Measurements from ENCODE around the gene TFAP2B.

The TFAP2B gene

DNA sequence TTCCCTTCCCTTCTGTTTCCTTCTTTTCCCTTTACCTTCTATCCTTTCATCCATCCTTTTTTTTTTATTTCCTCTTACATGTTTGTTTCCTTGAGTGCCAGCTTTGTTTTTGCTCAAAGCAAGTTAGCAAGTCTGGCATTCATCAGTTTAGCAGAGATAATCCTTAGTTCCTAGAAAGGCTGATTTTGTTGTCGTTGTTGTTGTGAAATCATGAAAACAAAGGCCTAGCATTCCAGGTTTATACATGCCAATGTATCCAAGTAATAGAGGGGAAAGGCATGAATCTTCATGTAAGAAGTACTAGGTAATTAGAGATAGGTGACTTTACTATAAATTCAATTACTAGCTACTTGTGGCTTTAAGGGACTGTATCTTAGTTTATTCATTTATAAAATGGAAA, 45.9 kb downstream of the TFAP2B start:
- H3K36me3 Mint-ChIP-seq (ENCODE audit: insufficient read depth): no peaks in the 10 kb centered on the region

DNA sequence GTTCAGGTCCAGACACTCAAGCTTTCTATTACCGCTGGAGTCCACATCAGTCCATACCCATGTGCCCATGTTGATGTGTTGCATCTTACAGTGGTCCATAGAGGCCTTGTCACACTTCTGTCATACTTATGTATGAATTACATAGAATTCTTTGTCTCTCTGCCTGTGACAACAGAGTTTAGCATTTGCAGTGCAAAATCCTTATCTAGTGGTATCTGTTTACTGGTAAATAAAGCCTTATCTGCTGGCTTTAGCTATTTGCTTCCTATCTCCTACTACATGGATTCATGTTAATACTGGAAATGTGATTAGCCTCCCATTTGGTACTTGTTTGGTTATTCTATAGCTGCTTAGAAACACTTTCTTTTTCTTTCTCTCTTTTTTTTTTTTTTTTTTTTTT, 49.8 kb downstream of the TFAP2B start:
- DNase-seq (ENCODE audit: low spot score in 2 of 2) (no peak), ATAC-seq (replicated peaks; ENCODE audit: extremely low read depth, poor library complexity, severe bottlenecking) (no peak)
- no peaks in the 10 kb centered on the region for H3K4me1 Mint-ChIP-seq
- no peak overlapping the region for H3K27ac Mint-ChIP-seq (ENCODE audit: low read depth)
- no peaks in the 10 kb centered on the region for H3K27me3 Mint-ChIP-seq
- H3K36me3 Mint-ChIP-seq (ENCODE audit: insufficient read depth): no peaks in the 10 kb centered on the region
- H3K9me3 Mint-ChIP-seq: no peaks in the 10 kb centered on the region
- H3K4me3 Mint-ChIP-seq: no peak overlapping the region

More for the DNA sequence above, 45.9 kb downstream of the TFAP2B start:
- DNase-seq (ENCODE audit: low spot score in 2 of 2) (no peak), ATAC-seq (replicated peaks; ENCODE audit: extremely low read depth, poor library complexity, severe bottlenecking) (no peak)
- Mint-ChIP-seq H3K27me3 (no peaks in the 10 kb centered on the region), H3K9me3 (peaks cover 5% of the 10 kb centered on the region), H3K4me3 (no peak overlapping the region), H3K27ac (ENCODE audit: low read depth) (no peak overlapping the region), H3K4me1 (no peaks in the 10 kb centered on the region)

GRCh38 chr6:50873167-50873566, 54.5 kb downstream of the TFAP2B start:
- H3K36me3 Mint-ChIP-seq (ENCODE audit: insufficient read depth): no peaks in the 10 kb centered on the region
- no peak for ATAC-seq (replicated peaks; ENCODE audit: extremely low read depth, poor library complexity, severe bottlenecking)
- H3K4me3 Mint-ChIP-seq: no peak overlapping the region
- no peaks in the 10 kb centered on the region for H3K9me3 Mint-ChIP-seq
- no peak overlapping the region for H3K27ac Mint-ChIP-seq (ENCODE audit: low read depth)
- H3K27me3 Mint-ChIP-seq: no peaks in the 10 kb centered on the region
- DNase-seq (ENCODE audit: low spot score in 2 of 2): no peak
- no peaks in the 10 kb centered on the region for H3K4me1 Mint-ChIP-seq

- no peak overlapping the region for H3K4me3 Mint-ChIP-seq
- H3K4me1 Mint-ChIP-seq: no peaks in the 10 kb centered on the region
- H3K27ac Mint-ChIP-seq (ENCODE audit: low read depth): no peak overlapping the region
- H3K36me3 Mint-ChIP-seq (ENCODE audit: insufficient read depth): no peaks in the 10 kb centered on the region
- no peaks in the 10 kb centered on the region for H3K27me3 Mint-ChIP-seq
- DNase-seq (ENCODE audit: low spot score in 2 of 2): no peak
- no peak for ATAC-seq (replicated peaks; ENCODE audit: extremely low read depth, poor library complexity, severe bottlenecking)
- peaks cover 21% of the 10 kb centered on the region for H3K9me3 Mint-ChIP-seq
Observed at GRCh38 chr6:50884364-50884763, 65.7 kb downstream of the TFAP2B start.

GRCh38 chr6:50887112-50887511, 68.4 kb downstream of the TFAP2B start:
- Mint-ChIP-seq H3K9me3 (peaks cover 15% of the 10 kb centered on the region), H3K27me3 (no peaks in the 10 kb centered on the region), H3K4me1 (no peaks in the 10 kb centered on the region), H3K4me3 (no peak overlapping the region), H3K36me3 (ENCODE audit: insufficient read depth) (no peaks in the 10 kb centered on the region), H3K27ac (ENCODE audit: low read depth) (no peak overlapping the region)
- no peak for DNase-seq (ENCODE audit: low spot score in 2 of 2)
- ATAC-seq (replicated peaks; ENCODE audit: extremely low read depth, poor library complexity, severe bottlenecking): no peak

GRCh38 chr6:50889497-50889896, 70.8 kb downstream of the TFAP2B start:
- no peak for DNase-seq (ENCODE audit: low spot score in 2 of 2)
- Mint-ChIP-seq H3K27me3 (no peaks in the 10 kb centered on the region), H3K4me1 (no peaks in the 10 kb centered on the region), H3K9me3 (peaks cover 10% of the 10 kb centered on the region), H3K27ac (ENCODE audit: low read depth) (no peak overlapping the region), H3K36me3 (ENCODE audit: insufficient read depth) (no peaks in the 10 kb centered on the region), H3K4me3 (no peak overlapping the region)
- no peak for ATAC-seq (replicated peaks; ENCODE audit: extremely low read depth, poor library complexity, severe bottlenecking)

GRCh38 chr6:50889935-50890334, 71.3 kb downstream of the TFAP2B start:
- H3K27ac Mint-ChIP-seq (ENCODE audit: low read depth): no peak overlapping the region
- H3K4me1 Mint-ChIP-seq: no peaks in the 10 kb centered on the region
- no peaks in the 10 kb centered on the region for H3K36me3 Mint-ChIP-seq (ENCODE audit: insufficient read depth)
- H3K4me3 Mint-ChIP-seq: no peak overlapping the region
- peaks cover 11% of the 10 kb centered on the region for H3K9me3 Mint-ChIP-seq
- no peak for DNase-seq (ENCODE audit: low spot score in 2 of 2)
- ATAC-seq (replicated peaks; ENCODE audit: extremely low read depth, poor library complexity, severe bottlenecking): no peak
- no peaks in the 10 kb centered on the region for H3K27me3 Mint-ChIP-seq

GRCh38 chr6:50890579-50890978, 71.9 kb downstream of the TFAP2B start:
- H3K27me3 Mint-ChIP-seq: no peaks in the 10 kb centered on the region
- peaks cover 15% of the 10 kb centered on the region for H3K9me3 Mint-ChIP-seq
- no peaks in the 10 kb centered on the region for H3K4me1 Mint-ChIP-seq
- DNase-seq (ENCODE audit: low spot score in 2 of 2) (no peak), ATAC-seq (replicated peaks; ENCODE audit: extremely low read depth, poor library complexity, severe bottlenecking) (no peak)
- H3K27ac Mint-ChIP-seq (ENCODE audit: low read depth): no peak overlapping the region
- no peaks in the 10 kb centered on the region for H3K36me3 Mint-ChIP-seq (ENCODE audit: insufficient read depth)
- H3K4me3 Mint-ChIP-seq: no peak overlapping the region

DNA sequence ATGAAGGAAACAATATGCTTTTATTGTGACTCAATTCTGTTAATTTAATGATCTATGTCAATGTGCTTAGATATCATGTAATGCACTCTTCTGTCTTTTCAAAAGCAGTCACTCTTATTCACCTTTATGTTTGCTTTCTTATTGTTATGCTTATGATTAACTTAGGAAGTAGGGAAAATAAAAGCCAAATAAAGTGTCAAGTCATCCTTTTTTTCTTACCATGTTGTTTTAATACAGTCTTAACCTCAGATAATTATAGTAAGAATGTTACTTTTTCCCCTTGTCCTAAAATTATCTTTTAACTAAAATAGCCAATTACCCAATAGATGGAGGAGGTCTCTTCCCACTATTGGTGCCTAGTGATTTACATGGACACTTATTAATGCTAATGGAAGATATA, 72.6 kb downstream of the TFAP2B start:
- DNase-seq (ENCODE audit: low spot score in 2 of 2): no peak
- H3K27me3 Mint-ChIP-seq: no peaks in the 10 kb centered on the region
- no peaks in the 10 kb centered on the region for H3K36me3 Mint-ChIP-seq (ENCODE audit: insufficient read depth)
- H3K9me3 Mint-ChIP-seq: peaks cover 10% of the 10 kb centered on the region
- H3K27ac Mint-ChIP-seq (ENCODE audit: low read depth): no peak overlapping the region
- no peak overlapping the region for H3K4me3 Mint-ChIP-seq
- ATAC-seq (replicated peaks; ENCODE audit: extremely low read depth, poor library complexity, severe bottlenecking): no peak
- no peaks in the 10 kb centered on the region for H3K4me1 Mint-ChIP-seq
